ENCODE data around the gene ZNF473.
"Not testable (repeated sequence)": the region's sequence is repeated elsewhere in the genome, so short reads cannot be mapped to it uniquely, and the experiment has no call there.

The ZNF473 gene

DNA sequence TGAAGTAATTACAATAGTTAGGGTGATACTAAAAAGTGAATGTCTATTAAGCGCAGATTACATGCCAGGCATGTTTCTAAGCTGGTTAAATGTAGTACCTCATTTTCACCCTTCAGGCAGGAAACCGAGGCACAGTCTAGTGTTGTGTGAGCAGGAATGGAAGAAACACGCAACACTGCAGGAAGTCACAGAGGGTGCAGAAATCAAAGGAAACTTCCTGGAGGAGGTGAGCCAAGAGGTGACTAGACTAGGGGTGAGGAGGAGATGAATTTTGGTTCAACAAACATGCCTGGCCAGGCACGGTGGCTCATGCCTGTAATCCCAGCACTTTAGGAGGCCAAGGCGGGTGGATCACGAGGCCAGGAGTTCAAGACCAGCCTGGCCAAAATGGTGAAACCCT lies 41.8 kb downstream of the ZNF473 start:
- no peaks in the 10 kb centered on the region for H3K36me3 ChIP-seq (replicated peaks)
- H3K27me3 ChIP-seq (replicated peaks), result no peaks in the 10 kb centered on the region
- in situ Hi-C loops (cut with HindIII; ENCODE audit: low pct_ligation_motif_present, low sequenced_read_pairs), result no loop called here

DNA sequence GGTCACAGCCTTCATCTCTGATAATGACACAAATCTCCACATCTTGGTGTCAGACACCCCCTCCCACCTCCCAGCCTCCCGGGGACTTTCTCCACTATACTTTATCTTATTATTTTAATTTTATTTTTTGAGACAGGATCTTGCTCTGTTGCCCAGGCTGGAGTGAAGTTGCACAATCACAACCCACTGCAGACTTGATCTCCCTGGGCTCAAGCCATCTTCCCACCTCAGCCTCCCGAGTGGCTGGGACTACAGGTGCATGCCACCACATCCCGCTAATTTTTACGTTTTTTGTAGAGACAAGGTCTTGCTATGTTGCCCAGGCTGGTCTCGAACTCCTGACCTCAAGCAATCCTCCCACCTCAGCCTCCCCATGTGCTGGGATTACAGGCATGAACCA lies 42.6 kb downstream of the ZNF473 start:
- H3K36me3 ChIP-seq (replicated peaks); in situ Hi-C loops (cut with HindIII; ENCODE audit: low pct_ligation_motif_present, low sequenced_read_pairs); H3K27ac ChIP-seq; DNase-seq; H3K27me3 ChIP-seq (replicated peaks); H3K4me3 ChIP-seq (ENCODE audit: low read depth, low read length): not testable (repeated sequence)

More for the DNA sequence above, 41.8 kb downstream of the ZNF473 start:
- no peak for DNase-seq
- H3K27ac ChIP-seq, result no peak overlapping the region
- H3K4me3 ChIP-seq (ENCODE audit: low read depth, low read length), result no peak overlapping the region
- TF ChIP-seq, protein P1, sequence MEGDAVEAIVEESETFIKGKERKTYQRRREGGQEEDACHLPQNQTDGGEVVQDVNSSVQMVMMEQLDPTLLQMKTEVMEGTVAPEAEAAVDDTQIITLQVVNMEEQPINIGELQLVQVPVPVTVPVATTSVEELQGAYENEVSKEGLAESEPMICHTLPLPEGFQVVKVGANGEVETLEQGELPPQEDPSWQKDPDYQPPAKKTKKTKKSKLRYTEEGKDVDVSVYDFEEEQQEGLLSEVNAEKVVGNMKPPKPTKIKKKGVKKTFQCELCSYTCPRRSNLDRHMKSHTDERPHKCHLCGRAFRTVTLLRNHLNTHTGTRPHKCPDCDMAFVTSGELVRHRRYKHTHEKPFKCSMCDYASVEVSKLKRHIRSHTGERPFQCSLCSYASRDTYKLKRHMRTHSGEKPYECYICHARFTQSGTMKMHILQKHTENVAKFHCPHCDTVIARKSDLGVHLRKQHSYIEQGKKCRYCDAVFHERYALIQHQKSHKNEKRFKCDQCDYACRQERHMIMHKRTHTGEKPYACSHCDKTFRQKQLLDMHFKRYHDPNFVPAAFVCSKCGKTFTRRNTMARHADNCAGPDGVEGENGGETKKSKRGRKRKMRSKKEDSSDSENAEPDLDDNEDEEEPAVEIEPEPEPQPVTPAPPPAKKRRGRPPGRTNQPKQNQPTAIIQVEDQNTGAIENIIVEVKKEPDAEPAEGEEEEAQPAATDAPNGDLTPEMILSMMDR (IDR thresholded peaks at IDR 0.05; ENCODE audit: low read depth, low read length, missing control alignments), result no peak

DNA sequence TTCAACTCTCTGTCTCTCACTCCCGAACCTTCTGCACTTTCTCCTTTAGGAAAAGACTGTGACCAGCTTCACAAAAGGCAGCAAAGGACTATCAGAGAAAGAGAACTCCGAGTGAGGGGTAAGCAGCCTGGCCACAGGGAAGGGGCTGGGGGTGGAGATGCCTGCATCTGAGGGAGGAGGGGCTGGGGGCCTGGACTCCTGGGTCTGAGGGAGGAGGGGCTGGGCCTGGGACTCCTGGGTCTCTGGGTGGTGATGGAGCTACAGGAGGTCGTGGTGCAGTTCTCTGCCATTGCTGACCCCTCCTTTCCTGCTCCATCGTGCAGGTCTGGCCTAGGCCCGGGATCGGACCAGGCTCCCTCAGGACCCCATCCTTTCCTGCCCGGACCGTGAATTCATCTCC lies 49.3 kb downstream of the ZNF473 start:
- H3K36me3 ChIP-seq (replicated peaks); DNase-seq; H3K27me3 ChIP-seq (replicated peaks); H3K4me3 ChIP-seq (ENCODE audit: low read depth, low read length); H3K27ac ChIP-seq; in situ Hi-C loops (cut with HindIII; ENCODE audit: low pct_ligation_motif_present, low sequenced_read_pairs): not testable (repeated sequence)

DNA sequence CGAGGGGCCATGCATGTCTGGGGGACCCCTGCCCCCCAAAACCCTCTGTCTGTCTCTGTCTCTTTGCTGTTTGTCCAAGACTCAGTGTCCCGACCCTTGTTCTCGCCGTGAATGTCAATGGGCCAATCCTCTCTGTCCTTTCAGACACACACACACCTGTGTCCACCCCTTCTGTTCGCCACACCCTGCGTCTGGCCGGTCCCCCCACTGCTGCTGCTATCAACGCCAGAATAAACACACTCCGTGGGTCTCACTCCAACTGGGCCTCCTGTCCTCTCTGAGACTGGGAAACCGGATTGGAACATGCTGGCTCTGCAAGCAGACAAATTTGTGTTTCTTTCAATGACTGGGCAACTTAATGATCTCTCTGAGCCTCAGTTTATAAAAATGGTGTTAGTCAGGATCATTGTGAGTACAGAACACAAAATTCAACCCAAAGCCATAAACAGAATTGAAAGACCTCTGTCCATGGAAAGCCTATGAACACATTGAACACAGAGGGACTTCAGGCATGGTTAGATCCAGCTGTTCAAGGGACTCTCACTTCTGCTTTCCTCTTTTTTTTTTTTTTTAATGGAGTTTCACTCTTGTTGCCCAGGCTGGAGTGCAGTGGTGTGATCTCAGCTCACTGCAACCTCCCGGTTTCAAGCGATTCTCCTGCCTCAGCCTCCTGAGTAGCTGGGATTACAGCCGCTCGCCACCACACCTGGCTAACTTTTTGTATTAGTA lies 50.0 kb downstream of the ZNF473 start:
- DNase-seq; H3K36me3 ChIP-seq (replicated peaks); H3K4me3 ChIP-seq (ENCODE audit: low read depth, low read length); H3K27me3 ChIP-seq (replicated peaks); H3K27ac ChIP-seq; in situ Hi-C loops (cut with HindIII; ENCODE audit: low pct_ligation_motif_present, low sequenced_read_pairs): not testable (repeated sequence)

DNA sequence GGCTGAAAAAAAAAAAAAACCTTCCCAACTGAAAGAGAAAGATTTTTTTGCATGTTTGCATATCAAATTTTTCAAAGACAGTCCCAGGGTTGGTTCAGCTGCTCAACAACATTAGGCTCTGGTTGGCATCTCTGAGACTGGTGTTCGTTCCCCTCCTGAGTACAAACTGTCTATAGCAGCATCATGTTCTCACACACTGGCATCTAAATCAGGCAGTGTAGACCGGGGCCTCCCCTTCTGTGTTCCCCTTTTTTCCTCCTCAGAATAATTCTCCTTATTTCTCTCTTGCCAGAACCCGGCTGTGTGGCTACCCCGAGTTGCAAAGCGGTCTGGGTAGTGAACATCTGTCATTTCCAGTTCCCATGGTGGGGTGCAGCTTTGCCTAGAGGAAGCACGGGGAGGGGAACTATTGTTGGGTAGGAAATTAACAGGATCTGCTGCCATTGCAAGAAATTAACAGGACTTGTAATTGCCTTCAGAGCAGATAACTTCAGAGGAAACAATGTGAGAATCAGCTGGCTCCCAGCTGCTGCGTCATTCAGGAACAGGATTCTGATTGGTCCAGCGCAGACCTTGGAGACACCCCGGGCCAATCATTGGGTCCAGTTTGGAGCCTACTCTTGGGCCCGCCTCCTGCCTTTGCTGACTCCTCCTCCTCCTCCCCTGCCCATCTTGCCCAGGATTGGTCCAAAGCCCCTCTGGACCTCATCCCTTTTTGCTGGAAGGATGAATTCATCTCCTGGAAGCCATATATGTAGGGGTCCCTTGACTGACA lies 51.0 kb downstream of the ZNF473 start:
- H3K27me3 ChIP-seq (replicated peaks); DNase-seq; in situ Hi-C loops (cut with HindIII; ENCODE audit: low pct_ligation_motif_present, low sequenced_read_pairs); H3K27ac ChIP-seq; H3K4me3 ChIP-seq (ENCODE audit: low read depth, low read length); H3K36me3 ChIP-seq (replicated peaks): not testable (repeated sequence)

DNA sequence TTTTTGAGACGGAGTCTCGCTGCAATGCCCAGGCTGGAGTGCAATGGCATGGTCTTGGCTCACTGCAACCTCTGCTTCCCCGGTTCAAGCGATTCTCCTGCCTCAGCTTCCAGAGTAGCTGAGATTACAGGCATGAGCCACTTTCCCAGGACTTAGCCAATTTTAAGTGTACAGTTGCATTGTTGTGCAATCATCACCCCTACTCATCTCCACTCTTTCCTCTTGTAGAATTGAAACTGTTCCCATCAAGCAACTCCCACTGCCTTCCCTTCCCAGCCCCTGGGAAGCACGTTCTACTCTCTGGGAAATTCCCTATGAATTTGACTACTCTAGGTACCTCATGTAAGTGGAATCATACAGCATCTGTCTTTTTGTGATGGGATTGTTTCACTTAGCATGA lies 53.2 kb downstream of the ZNF473 start:
- H3K27ac ChIP-seq; H3K27me3 ChIP-seq (replicated peaks); H3K4me3 ChIP-seq (ENCODE audit: low read depth, low read length); in situ Hi-C loops (cut with HindIII; ENCODE audit: low pct_ligation_motif_present, low sequenced_read_pairs); H3K36me3 ChIP-seq (replicated peaks); DNase-seq: not testable (repeated sequence)

DNA sequence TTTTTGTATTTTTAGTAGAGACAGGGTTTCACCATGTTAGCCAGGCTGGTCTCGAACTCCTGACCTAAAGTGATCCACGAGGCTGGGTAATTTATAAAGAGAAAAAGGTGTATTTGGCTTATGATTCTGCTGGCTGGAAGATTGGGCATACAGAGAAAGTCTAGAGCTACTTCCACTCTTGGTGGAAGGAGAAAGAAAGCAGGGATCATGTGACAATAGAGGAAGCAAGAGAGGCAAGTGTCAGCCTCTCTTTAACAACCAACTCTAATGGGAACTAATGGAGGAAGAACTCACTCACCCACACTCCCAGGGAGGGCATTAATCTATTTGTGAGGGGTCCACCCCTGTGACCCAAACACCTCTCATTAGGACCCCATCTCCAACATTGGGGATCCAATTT lies 58.6 kb downstream of the ZNF473 start:
- H3K36me3 ChIP-seq (replicated peaks); DNase-seq; H3K4me3 ChIP-seq (ENCODE audit: low read depth, low read length); H3K27ac ChIP-seq; H3K27me3 ChIP-seq (replicated peaks); in situ Hi-C loops (cut with HindIII; ENCODE audit: low pct_ligation_motif_present, low sequenced_read_pairs): not testable (repeated sequence)

DNA sequence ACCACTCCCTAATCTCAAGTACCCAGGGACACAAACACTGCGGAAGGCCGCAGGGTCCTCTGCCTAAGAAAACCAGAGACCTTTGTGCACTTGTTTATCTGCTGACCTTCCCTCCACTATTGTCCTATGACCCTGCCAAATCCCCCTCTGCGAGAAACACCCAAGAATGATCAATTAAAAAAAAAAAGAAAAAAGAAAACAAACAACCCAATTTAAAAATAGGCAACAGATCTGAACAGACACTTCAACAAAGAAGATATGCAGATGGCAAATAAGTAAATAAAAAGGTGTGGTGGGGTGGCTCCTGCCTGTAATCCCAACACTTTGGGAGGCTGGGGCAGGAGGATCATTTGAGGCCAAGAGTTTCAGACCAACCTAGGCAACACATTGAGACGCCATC lies 61.3 kb downstream of the ZNF473 start:
- DNase-seq; H3K27me3 ChIP-seq (replicated peaks); in situ Hi-C loops (cut with HindIII; ENCODE audit: low pct_ligation_motif_present, low sequenced_read_pairs); H3K27ac ChIP-seq; H3K4me3 ChIP-seq (ENCODE audit: low read depth, low read length); H3K36me3 ChIP-seq (replicated peaks): not testable (repeated sequence)

DNA sequence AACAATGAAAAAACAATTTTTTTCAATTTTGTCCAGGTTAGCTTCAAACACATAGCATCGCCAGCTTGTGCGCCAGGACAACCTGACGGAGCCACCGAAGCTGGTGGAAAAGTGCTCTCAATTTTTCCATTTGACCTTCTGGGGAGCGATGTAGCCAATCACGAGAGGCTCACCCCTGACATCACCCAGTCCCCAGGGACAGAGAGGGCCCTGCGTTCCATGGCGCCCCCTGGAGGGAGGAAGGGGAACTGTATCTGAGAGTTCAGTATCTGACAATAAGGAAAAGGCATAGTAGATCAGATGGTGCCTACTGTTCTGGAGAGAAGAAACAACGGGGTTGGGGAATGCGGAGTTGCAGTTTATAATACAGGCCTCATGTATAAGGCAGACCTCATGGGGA lies 64.9 kb downstream of the ZNF473 start:
- H3K4me3 ChIP-seq (ENCODE audit: low read depth, low read length); H3K27ac ChIP-seq; H3K27me3 ChIP-seq (replicated peaks); H3K36me3 ChIP-seq (replicated peaks); DNase-seq; in situ Hi-C loops (cut with HindIII; ENCODE audit: low pct_ligation_motif_present, low sequenced_read_pairs): not testable (repeated sequence)
- TF ChIP-seq, protein P1 (IDR thresholded peaks at IDR 0.05; ENCODE audit: low read depth, low read length, missing control alignments), result peak; percentile 32

DNA sequence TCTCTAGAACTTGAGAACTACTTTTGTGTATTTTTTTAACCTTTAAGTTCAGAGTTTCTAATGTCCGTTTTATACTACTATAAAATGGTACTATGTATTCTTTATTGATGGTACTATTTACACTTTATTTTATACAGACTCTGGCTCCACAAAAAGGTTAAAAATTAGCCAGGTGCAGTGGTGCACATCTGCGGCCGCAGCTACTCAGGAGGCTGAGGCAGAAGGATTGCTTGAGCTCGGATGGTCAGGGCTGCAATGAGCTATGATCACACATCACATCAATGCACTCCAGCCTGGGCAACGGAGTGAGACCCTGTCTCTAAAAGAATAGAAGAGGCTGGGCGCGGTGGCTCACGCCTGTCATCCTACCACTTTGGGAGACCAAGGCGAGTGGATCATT lies 66.0 kb downstream of the ZNF473 start:
- H3K27ac ChIP-seq; DNase-seq; H3K4me3 ChIP-seq (ENCODE audit: low read depth, low read length); H3K27me3 ChIP-seq (replicated peaks); in situ Hi-C loops (cut with HindIII; ENCODE audit: low pct_ligation_motif_present, low sequenced_read_pairs); H3K36me3 ChIP-seq (replicated peaks): not testable (repeated sequence)

DNA sequence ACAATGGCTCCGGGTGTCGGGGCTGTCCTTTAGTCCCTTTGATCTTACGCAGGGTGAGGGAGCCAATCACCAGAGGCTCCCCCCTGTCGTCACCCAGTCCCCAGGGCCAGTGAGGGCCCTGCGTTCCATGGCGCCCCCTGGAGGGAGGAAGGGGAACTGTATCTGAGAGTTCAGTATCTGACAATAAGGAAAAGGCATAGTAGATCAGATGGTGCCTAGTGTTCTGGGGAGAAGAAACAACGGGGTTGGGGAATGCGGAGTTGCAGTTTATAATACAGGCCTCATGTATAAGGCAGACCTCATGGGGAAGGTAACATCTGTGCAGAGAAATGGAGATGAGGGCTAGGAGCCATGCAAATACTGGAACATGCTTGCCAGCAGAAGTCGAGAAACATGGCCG lies 66.8 kb downstream of the ZNF473 start:
- H3K4me3 ChIP-seq (ENCODE audit: low read depth, low read length); H3K27ac ChIP-seq; in situ Hi-C loops (cut with HindIII; ENCODE audit: low pct_ligation_motif_present, low sequenced_read_pairs); DNase-seq; H3K36me3 ChIP-seq (replicated peaks); H3K27me3 ChIP-seq (replicated peaks): not testable (repeated sequence)

DNA sequence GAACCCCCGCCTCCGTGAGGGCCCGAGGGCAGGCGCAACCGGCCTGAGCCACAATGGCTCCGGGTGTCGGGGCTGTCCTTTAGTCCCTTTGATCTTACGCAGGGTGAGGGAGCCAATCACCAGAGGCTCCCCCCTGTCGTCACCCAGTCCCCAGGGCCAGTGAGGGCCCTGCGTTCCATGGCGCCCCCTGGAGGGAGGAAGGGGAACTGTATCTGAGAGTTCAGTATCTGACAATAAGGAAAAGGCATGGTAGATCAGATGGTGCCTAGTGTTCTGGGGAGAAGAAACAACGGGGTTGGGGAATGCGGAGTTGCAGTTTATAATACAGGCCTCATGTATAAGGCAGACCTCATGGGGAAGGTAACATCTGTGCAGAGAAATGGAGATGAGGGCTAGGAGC lies 72.1 kb downstream of the ZNF473 start:
- H3K27ac ChIP-seq; DNase-seq; H3K4me3 ChIP-seq (ENCODE audit: low read depth, low read length); H3K27me3 ChIP-seq (replicated peaks); H3K36me3 ChIP-seq (replicated peaks); in situ Hi-C loops (cut with HindIII; ENCODE audit: low pct_ligation_motif_present, low sequenced_read_pairs): not testable (repeated sequence)
